ENCODE data around the gene CCND2. TPM values are rescaled to one million over a fixed set of nuclear protein-coding genes. Genes with fewer than 3 reads are reported as not detected.

CCND2 gene
- total RNA-seq, 3 donors from 2014 or later, result 43.3 to 72.8 (median 53.7) TPM

DNA sequence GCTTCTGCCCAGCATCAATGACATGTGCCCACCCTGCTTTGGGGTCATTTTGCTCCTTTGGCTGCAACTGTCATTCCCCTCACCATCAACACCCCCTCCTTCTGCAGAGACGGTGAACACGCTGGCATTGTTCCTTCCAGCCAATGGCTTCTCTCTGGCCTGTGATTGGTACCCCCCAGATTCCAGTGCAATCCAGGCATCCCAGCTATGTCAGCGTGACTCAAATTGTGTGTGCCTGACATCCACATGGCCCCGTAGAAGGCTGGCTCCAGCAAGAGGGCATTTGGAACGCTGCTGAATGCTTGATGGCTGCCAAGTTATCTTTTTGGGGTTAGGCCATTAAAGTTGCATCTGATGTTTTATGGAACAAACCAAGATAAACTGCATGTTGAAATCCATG lies 21.0 kb upstream of the CCND2 start:
- Histone ChIP-seq H3K36me3 (no peaks in the 10 kb centered on the region), H3K4me3 (no peak overlapping the region), H3K4me1 (no peaks in the 10 kb centered on the region), H3K27ac (no peak overlapping the region), H3K9me3 (peaks cover 0 to 4% of the 10 kb centered on the region in 2 donors), H3K27me3 (peaks cover 0 to 10% of the 10 kb centered on the region in 2 donors)
- intact Hi-C loops (cut with DNase I; ENCODE audit: low total_unique reads), result no loop called here
- DNase-seq (ENCODE audit: low spot score in 2 of 2), result no peak
- TF ChIP-seq POLR2A (IDR thresholded peaks at IDR 0.05) (no peak), POLR2AphosphoS5 (IDR thresholded peaks at IDR 0.05) (no peak)
- TF ChIP-seq, protein P1, sequence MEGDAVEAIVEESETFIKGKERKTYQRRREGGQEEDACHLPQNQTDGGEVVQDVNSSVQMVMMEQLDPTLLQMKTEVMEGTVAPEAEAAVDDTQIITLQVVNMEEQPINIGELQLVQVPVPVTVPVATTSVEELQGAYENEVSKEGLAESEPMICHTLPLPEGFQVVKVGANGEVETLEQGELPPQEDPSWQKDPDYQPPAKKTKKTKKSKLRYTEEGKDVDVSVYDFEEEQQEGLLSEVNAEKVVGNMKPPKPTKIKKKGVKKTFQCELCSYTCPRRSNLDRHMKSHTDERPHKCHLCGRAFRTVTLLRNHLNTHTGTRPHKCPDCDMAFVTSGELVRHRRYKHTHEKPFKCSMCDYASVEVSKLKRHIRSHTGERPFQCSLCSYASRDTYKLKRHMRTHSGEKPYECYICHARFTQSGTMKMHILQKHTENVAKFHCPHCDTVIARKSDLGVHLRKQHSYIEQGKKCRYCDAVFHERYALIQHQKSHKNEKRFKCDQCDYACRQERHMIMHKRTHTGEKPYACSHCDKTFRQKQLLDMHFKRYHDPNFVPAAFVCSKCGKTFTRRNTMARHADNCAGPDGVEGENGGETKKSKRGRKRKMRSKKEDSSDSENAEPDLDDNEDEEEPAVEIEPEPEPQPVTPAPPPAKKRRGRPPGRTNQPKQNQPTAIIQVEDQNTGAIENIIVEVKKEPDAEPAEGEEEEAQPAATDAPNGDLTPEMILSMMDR (IDR thresholded peaks at IDR 0.05), result no peak

DNA sequence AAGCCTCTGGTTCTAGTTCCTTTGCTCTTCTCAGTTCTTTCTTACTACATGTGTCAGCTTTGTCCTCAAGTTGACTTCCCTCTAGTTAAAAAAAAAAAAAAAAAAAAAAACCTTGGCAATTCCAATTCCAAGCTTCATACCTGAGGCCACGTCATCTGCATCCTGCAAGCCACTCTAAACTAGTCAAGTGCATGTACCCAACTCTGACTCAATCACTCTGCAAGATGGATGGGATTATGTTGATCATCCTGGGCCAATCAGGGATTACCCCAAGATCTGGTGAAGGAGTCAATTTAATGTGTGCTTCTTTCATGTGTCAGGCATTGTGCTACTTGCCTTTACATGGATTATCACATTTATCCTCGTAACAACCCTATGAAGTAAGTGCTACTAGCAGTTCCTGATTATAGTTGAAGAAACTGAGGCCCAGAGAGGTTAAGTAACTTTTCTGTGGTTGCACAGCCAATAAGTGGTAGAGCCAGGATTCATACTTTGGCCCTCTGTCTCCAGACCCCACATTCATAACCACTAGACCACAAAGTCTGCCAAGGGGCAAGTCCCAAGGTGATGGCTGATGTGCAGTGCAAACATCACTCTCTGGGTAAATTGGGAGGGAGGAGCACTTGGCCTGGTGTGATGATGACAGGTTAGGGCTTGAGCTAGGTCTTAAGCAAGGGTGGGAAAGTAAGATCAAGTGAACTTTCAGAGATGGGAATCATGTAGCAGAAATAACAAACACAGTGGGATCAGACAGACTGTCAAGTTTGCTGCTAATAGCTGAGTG lies 17.3 kb upstream of the CCND2 start:
- H3K4me1 ChIP-seq, result no peaks in the 10 kb centered on the region
- no peak overlapping the region for H3K27ac ChIP-seq
- intact Hi-C loops (cut with DNase I; ENCODE audit: low total_unique reads), result no loop called here
- H3K4me3 ChIP-seq, result no peak overlapping the region
- no peak for DNase-seq (ENCODE audit: low spot score in 2 of 2)
- TF ChIP-seq, protein P1 (IDR thresholded peaks at IDR 0.05), result no peak
- no peak for TF ChIP-seq POLR2AphosphoS5 (IDR thresholded peaks at IDR 0.05)
- TF ChIP-seq POLR2A (IDR thresholded peaks at IDR 0.05), result no peak
- H3K9me3 ChIP-seq, result peaks cover 0 to 13% of the 10 kb centered on the region in 2 donors
- H3K27me3 ChIP-seq, result peaks cover 0 to 10% of the 10 kb centered on the region in 2 donors
- no peaks in the 10 kb centered on the region for H3K36me3 ChIP-seq

DNA sequence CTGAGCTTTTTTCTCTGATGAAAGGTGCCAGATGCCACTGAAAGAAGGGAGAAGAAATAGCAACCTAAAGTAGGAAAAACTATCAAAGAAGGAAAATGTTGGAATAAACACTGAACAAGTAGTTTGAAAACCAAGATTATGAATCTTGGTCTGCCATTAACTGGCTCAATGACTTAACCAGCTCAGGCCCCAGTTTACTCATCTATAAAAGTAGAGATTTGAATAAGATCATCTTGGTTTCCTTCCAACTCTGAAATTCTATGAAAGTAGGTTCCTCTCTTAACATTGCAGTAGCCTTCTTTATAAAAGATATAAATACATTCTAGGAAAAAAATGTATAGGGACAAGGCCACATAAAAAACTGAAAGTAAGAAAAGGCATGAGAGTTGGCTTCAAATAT lies 16.1 kb upstream of the CCND2 start:
- H3K27me3 ChIP-seq, result peaks cover 0 to 10% of the 10 kb centered on the region in 2 donors
- intact Hi-C loops (cut with DNase I; ENCODE audit: low total_unique reads), result no loop called here
- TF ChIP-seq, protein P1 (IDR thresholded peaks at IDR 0.05), result no peak
- no peak for TF ChIP-seq POLR2A (IDR thresholded peaks at IDR 0.05)
- TF ChIP-seq POLR2AphosphoS5 (IDR thresholded peaks at IDR 0.05), result no peak

DNA sequence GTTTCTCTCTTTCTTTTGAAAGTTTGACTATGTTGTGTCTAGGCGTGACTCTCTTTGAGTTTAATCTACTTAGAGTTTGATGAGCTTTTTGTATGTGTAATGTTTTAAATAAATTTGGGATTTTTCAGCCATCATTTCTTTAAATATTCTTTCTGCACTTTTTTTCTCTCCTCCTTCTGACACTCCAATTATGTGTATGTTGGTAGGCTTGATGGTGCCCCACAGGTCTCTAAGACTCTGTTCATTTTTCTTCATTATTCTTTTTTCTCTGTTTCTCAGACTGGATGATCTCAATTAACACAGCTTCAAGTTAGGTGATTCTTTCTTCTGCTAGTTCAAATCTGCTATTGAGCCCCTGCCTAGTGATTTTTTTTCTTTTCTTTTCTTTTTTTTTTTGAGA lies 14.5 kb upstream of the CCND2 start:
- Histone ChIP-seq H3K27ac (no peak overlapping the region), H3K4me3 (no peak overlapping the region), H3K36me3 (no peaks in the 10 kb centered on the region), H3K27me3 (no peaks in the 10 kb centered on the region), H3K4me1 (no peaks in the 10 kb centered on the region), H3K9me3 (peaks cover 0 to 13% of the 10 kb centered on the region in 2 donors)
- DNase-seq (ENCODE audit: low spot score in 2 of 2), result no peak
- TF ChIP-seq POLR2A (IDR thresholded peaks at IDR 0.05), result no peak
- no peak for TF ChIP-seq POLR2AphosphoS5 (IDR thresholded peaks at IDR 0.05)
- TF ChIP-seq, protein P1 (IDR thresholded peaks at IDR 0.05), result no peak
- intact Hi-C loops (cut with DNase I; ENCODE audit: low total_unique reads), result no loop called here

More for the DNA sequence above, 16.1 kb upstream of the CCND2 start:
- Histone ChIP-seq H3K4me1 (no peaks in the 10 kb centered on the region), H3K27ac (no peak overlapping the region), H3K9me3 (peaks cover 0 to 13% of the 10 kb centered on the region in 2 donors), H3K36me3 (no peaks in the 10 kb centered on the region), H3K4me3 (no peak overlapping the region)
- DNase-seq (ENCODE audit: low spot score in 2 of 2), result no peak

DNA sequence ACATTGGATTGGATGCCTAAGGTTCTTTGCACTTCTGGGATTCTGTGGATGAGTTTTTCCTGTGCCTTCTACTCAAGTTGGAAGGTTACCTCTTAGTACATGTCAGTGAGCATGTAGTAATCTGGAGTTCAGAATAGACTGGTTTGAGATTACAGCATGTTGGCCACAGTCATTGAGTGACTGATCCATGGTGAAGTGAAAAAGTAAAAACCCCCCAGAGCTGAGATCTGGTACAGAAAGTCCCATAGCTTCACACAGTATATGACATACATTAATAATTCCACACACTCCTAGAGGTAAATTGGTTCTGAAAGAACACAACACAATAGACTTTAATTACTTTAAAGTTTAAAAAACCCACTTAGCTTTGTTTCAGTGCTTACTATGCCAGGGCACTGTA lies 11.9 kb upstream of the CCND2 start:
- Histone ChIP-seq H3K4me1 (no peaks in the 10 kb centered on the region), H3K27ac (no peak overlapping the region), H3K36me3 (no peaks in the 10 kb centered on the region), H3K27me3 (no peaks in the 10 kb centered on the region), H3K4me3 (no peak overlapping the region), H3K9me3 (peaks cover 0 to 13% of the 10 kb centered on the region in 2 donors)
- TF ChIP-seq POLR2AphosphoS5 (IDR thresholded peaks at IDR 0.05) (no peak), POLR2A (IDR thresholded peaks at IDR 0.05) (no peak)
- TF ChIP-seq, protein P1 (IDR thresholded peaks at IDR 0.05), result no peak
- intact Hi-C loops (cut with DNase I; ENCODE audit: low total_unique reads), result no loop called here
- no peak for DNase-seq (ENCODE audit: low spot score in 2 of 2)

Measured in breast epithelium (tissue), 4 donors.